Measurements from ENCODE around the gene INTS6L. TPM values are rescaled to one million over a fixed set of nuclear protein-coding genes. Genes with fewer than 3 reads are reported as not detected.

INTS6L gene
- total RNA-seq: 20.8 TPM

GRCh38 chrX:135520553-135521404, at the start of gene INTS6L:
Gene INTS6L, plus strand, starts transcription at chrX:135520660. Its CDS starts 333 bp downstream, at chrX:135520993.
- Histone ChIP-seq H3K27me3 (ENCODE audit: insufficient read depth, low read length) (no peaks in the 10 kb centered on the region), H3K4me1 (ENCODE audit: insufficient read depth, low read length) (peaks cover 16% of the 10 kb centered on the region), H3K4me3 (ENCODE audit: low read length) (peak within 1 kb of the TSS; percentile 58), H3K9me3 (ENCODE audit: low read depth, low read length) (no peaks in the 10 kb centered on the region)

GRCh38 chrX:135476378-135476777, 44.1 kb upstream of the INTS6L start:
- Histone ChIP-seq H3K27me3 (ENCODE audit: insufficient read depth, low read length) (no peaks in the 10 kb centered on the region), H3K4me3 (ENCODE audit: low read length) (no peak overlapping the region), H3K4me1 (ENCODE audit: insufficient read depth, low read length) (no peaks in the 10 kb centered on the region), H3K9me3 (ENCODE audit: low read depth, low read length) (no peaks in the 10 kb centered on the region)

GRCh38 chrX:135477576-135477975, 42.9 kb upstream of the INTS6L start:
- Histone ChIP-seq H3K27me3 (ENCODE audit: insufficient read depth, low read length) (no peaks in the 10 kb centered on the region), H3K4me3 (ENCODE audit: low read length) (no peak overlapping the region), H3K4me1 (ENCODE audit: insufficient read depth, low read length) (no peaks in the 10 kb centered on the region), H3K9me3 (ENCODE audit: low read depth, low read length) (no peaks in the 10 kb centered on the region)

GRCh38 chrX:135480076-135480475, 40.4 kb upstream of the INTS6L start:
- Histone ChIP-seq H3K27me3 (ENCODE audit: insufficient read depth, low read length) (no peaks in the 10 kb centered on the region), H3K4me3 (ENCODE audit: low read length) (no peak overlapping the region), H3K4me1 (ENCODE audit: insufficient read depth, low read length) (no peaks in the 10 kb centered on the region), H3K9me3 (ENCODE audit: low read depth, low read length) (no peaks in the 10 kb centered on the region)

GRCh38 chrX:135481696-135482179, 38.7 kb upstream of the INTS6L start:
- Histone ChIP-seq H3K4me3 (ENCODE audit: low read length) (no peak overlapping the region), H3K4me1 (ENCODE audit: insufficient read depth, low read length) (no peaks in the 10 kb centered on the region), H3K27me3 (ENCODE audit: insufficient read depth, low read length) (no peaks in the 10 kb centered on the region), H3K9me3 (ENCODE audit: low read depth, low read length) (no peaks in the 10 kb centered on the region)

- H3K4me3 ChIP-seq (ENCODE audit: low read length): no peak overlapping the region
- no peaks in the 10 kb centered on the region for H3K4me1 ChIP-seq (ENCODE audit: insufficient read depth, low read length)
- H3K27me3 ChIP-seq (ENCODE audit: insufficient read depth, low read length): no peaks in the 10 kb centered on the region
Observed at GRCh38 chrX:135484641-135485289, 35.7 kb upstream of the INTS6L start.

GRCh38 chrX:135489542-135489941, 30.9 kb upstream of the INTS6L start:
- Histone ChIP-seq H3K9me3 (ENCODE audit: low read depth, low read length) (no peaks in the 10 kb centered on the region), H3K27me3 (ENCODE audit: insufficient read depth, low read length) (no peaks in the 10 kb centered on the region), H3K4me1 (ENCODE audit: insufficient read depth, low read length) (no peaks in the 10 kb centered on the region)

More at GRCh38 chrX:135484641-135485289, 35.7 kb upstream of the INTS6L start:
- no peaks in the 10 kb centered on the region for H3K9me3 ChIP-seq (ENCODE audit: low read depth, low read length)

GRCh38 chrX:135490979-135491514, 29.4 kb upstream of the INTS6L start:
- Histone ChIP-seq H3K27me3 (ENCODE audit: insufficient read depth, low read length) (no peaks in the 10 kb centered on the region), H3K4me1 (ENCODE audit: insufficient read depth, low read length) (no peaks in the 10 kb centered on the region), H3K4me3 (ENCODE audit: low read length) (no peak overlapping the region), H3K9me3 (ENCODE audit: low read depth, low read length) (no peaks in the 10 kb centered on the region)

More at GRCh38 chrX:135489542-135489941, 30.9 kb upstream of the INTS6L start:
- H3K4me3 ChIP-seq (ENCODE audit: low read length): no peak overlapping the region

GRCh38 chrX:135494453-135494852, 26.0 kb upstream of the INTS6L start:
- Histone ChIP-seq H3K4me1 (ENCODE audit: insufficient read depth, low read length) (no peaks in the 10 kb centered on the region), H3K9me3 (ENCODE audit: low read depth, low read length) (no peaks in the 10 kb centered on the region), H3K4me3 (ENCODE audit: low read length) (no peak overlapping the region), H3K27me3 (ENCODE audit: insufficient read depth, low read length) (no peaks in the 10 kb centered on the region)

- no peaks in the 10 kb centered on the region for H3K27me3 ChIP-seq (ENCODE audit: insufficient read depth, low read length)
- no peak overlapping the region for H3K4me3 ChIP-seq (ENCODE audit: low read length)
- H3K4me1 ChIP-seq (ENCODE audit: insufficient read depth, low read length): no peaks in the 10 kb centered on the region
- H3K9me3 ChIP-seq (ENCODE audit: low read depth, low read length): no peaks in the 10 kb centered on the region
Observed at GRCh38 chrX:135497736-135498135, 22.7 kb upstream of the INTS6L start.

GRCh38 chrX:135498236-135498635, 22.2 kb upstream of the INTS6L start:
- H3K9me3 ChIP-seq (ENCODE audit: low read depth, low read length): no peaks in the 10 kb centered on the region
- no peaks in the 10 kb centered on the region for H3K4me1 ChIP-seq (ENCODE audit: insufficient read depth, low read length)
- no peak overlapping the region for H3K4me3 ChIP-seq (ENCODE audit: low read length)
- no peaks in the 10 kb centered on the region for H3K27me3 ChIP-seq (ENCODE audit: insufficient read depth, low read length)

- no peaks in the 10 kb centered on the region for H3K27me3 ChIP-seq (ENCODE audit: insufficient read depth, low read length)
- H3K9me3 ChIP-seq (ENCODE audit: low read depth, low read length): no peaks in the 10 kb centered on the region
- H3K4me1 ChIP-seq (ENCODE audit: insufficient read depth, low read length): no peaks in the 10 kb centered on the region
- H3K4me3 ChIP-seq (ENCODE audit: low read length): no peak overlapping the region
Observed at GRCh38 chrX:135505351-135505750, 15.1 kb upstream of the INTS6L start.

- Histone ChIP-seq H3K4me3 (ENCODE audit: low read length) (no peak overlapping the region), H3K27me3 (ENCODE audit: insufficient read depth, low read length) (no peaks in the 10 kb centered on the region), H3K9me3 (ENCODE audit: low read depth, low read length) (no peaks in the 10 kb centered on the region), H3K4me1 (ENCODE audit: insufficient read depth, low read length) (peaks cover 24% of the 10 kb centered on the region)
Observed at GRCh38 chrX:135509885-135510284, 10.6 kb upstream of the INTS6L start.

- Histone ChIP-seq H3K4me3 (ENCODE audit: low read length) (no peak overlapping the region), H3K27me3 (ENCODE audit: insufficient read depth, low read length) (no peaks in the 10 kb centered on the region)
Observed at GRCh38 chrX:135512508-135513129, 7.8 kb upstream of the INTS6L start.

GRCh38 chrX:135513130-135513515, 7.3 kb upstream of the INTS6L start:
- H3K27me3 ChIP-seq (ENCODE audit: insufficient read depth, low read length): no peaks in the 10 kb centered on the region
- H3K4me3 ChIP-seq (ENCODE audit: low read length): no peak overlapping the region
- peaks cover 24% of the 10 kb centered on the region for H3K4me1 ChIP-seq (ENCODE audit: insufficient read depth, low read length)

More at GRCh38 chrX:135512508-135513129, 7.8 kb upstream of the INTS6L start:
- no peaks in the 10 kb centered on the region for H3K9me3 ChIP-seq (ENCODE audit: low read depth, low read length)
- peaks cover 24% of the 10 kb centered on the region for H3K4me1 ChIP-seq (ENCODE audit: insufficient read depth, low read length)

More at GRCh38 chrX:135513130-135513515, 7.3 kb upstream of the INTS6L start:
- no peaks in the 10 kb centered on the region for H3K9me3 ChIP-seq (ENCODE audit: low read depth, low read length)
